HepG2 (cell line): ENCODE results near the gene CPLANE2. TPM values are rescaled to one million over a fixed set of nuclear protein-coding genes. Genes with fewer than 3 reads are reported as not detected.

Experiments
- ARID4A ChIP-seq: sonication (generic); formaldehyde crosslinking; IDR thresholded peaks from 2 replicates; pipeline ENCODE4 v1.5.0; 2020; ENCODE audit warnings: mild to moderate bottlenecking, missing genetic modification reagents, borderline replicate concordance
- DNMT1 ChIP-seq: sonication (generic); formaldehyde crosslinking; IDR thresholded peaks from 2 replicates; pipeline ENCODE4 v1.5.1; 2020; ENCODE audit warnings: mild to moderate bottlenecking, missing genetic modification reagents
- FLYWCH1 ChIP-seq: sonication (generic); formaldehyde crosslinking; IDR thresholded peaks from 2 replicates; pipeline ENCODE4 v1.8.1; 2023; ENCODE audit warnings: mild to moderate bottlenecking, missing genetic modification reagents
- GPBP1L1 ChIP-seq: sonication (generic); formaldehyde crosslinking; IDR thresholded peaks from 2 replicates; pipeline ENCODE4 v1.5.0; 2020; ENCODE audit warnings: mild to moderate bottlenecking, missing genetic modification reagents
- GTF3A ChIP-seq: sonication (generic); formaldehyde crosslinking; conservative IDR thresholded peaks from 2 replicates; pipeline ENCODE4 v1.4.0; 2020; ENCODE audit warnings: mild to moderate bottlenecking, missing genetic modification reagents
- NFYB ChIP-seq: sonication (generic); formaldehyde crosslinking; IDR thresholded peaks from 2 replicates; pipeline ENCODE4 v1.4.0; 2020; ENCODE audit warnings: missing genetic modification reagents
- SP1 ChIP-seq, 2 experiments: fragments of 450-650 bp in 1 of 2; sonication (generic) in 1 of 2; formaldehyde crosslinking in 1 of 2; IDR thresholded peaks; 2 replicates each; pipeline versions ENCODE4 v1.4.0 to v1.6.1; 2016 to 2020; ENCODE audit warnings: missing genetic modification reagents in 1 of 2
- ZFP36 ChIP-seq: fragments of 150-350 bp; IDR thresholded peaks from 2 replicates; pipeline ENCODE4 v1.6.1; 2018; ENCODE audit warnings: borderline replicate concordance, low read length, low read depth; ENCODE audit not compliant: partially characterized antibody
- ZNF407 ChIP-seq: sonication (generic); formaldehyde crosslinking; IDR thresholded peaks from one replicate; pipeline ENCODE4 v1.5.1; 2020; ENCODE audit warnings: mild to moderate bottlenecking, missing genetic modification reagents; ENCODE audit errors: not compliant biosample characterization
- ZNF451 ChIP-seq: sonication (generic); formaldehyde crosslinking; IDR thresholded peaks from 2 replicates; pipeline ENCODE4 v1.5.0; 2020; ENCODE audit warnings: mild to moderate bottlenecking, missing genetic modification reagents
- ZNF468 ChIP-seq: sonication (generic); formaldehyde crosslinking; IDR thresholded peaks from 2 replicates; pipeline ENCODE4 v1.8.0; 2022; ENCODE audit warnings: mild to moderate bottlenecking, moderate library complexity, missing genetic modification reagents
- ZNF75D ChIP-seq: sonication (generic); formaldehyde crosslinking; IDR thresholded peaks from 2 replicates; pipeline ENCODE4 v1.8.1; 2023; ENCODE audit warnings: missing genetic modification reagents, mild to moderate bottlenecking, borderline replicate concordance
- ZSCAN30 ChIP-seq: sonication (generic); formaldehyde crosslinking; IDR thresholded peaks from 2 replicates; pipeline ENCODE4 v1.5.0; 2020; ENCODE audit warnings: mild to moderate bottlenecking, missing genetic modification reagents
- polyA plus RNA-seq, 8 experiments: library from polyadenylated mRNA; depleted of rRNA in 3 of 8; stranded (reverse) in 7 of 8; unstranded in 1 of 8; fragments of >200 nt; fragmentation: Illumina TruSeq in 4 of 8; extraction: Trizol in 4 of 8; gene quantifications; 2 replicates each; pipeline versions ENCODE4 v1.2.1 to v1.2.3, GENCODE V29; 2011 to 2016; ENCODE audit warnings: low read depth in 4 of 8, missing spikeins in 1 of 8, mixed read lengths in 1 of 8; ENCODE audit not compliant: insufficient read depth in 1 of 8
- total RNA-seq, 5 experiments: library from RNA; depleted of rRNA; stranded (reverse); fragments of >200 nt; fragmentation: Illumina TruSeq; extraction: Trizol; gene quantifications; 2 replicates each; pipeline ENCODE4 v1.2.3, GENCODE V29; 2016; ENCODE audit warnings: low read depth in 1 of 5

Gene CPLANE2
- total and polyA plus RNA-seq, 2 of the 13 experiments (the other 11 are each of a cell fraction or from before 2014, with no cell fraction given): 0.29 to 1.6 TPM

- TF ChIP-seq NFYB: no peak
- no peak for TF ChIP-seq ZFP36
- no peak for TF ChIP-seq ZSCAN30
- TF ChIP-seq ZNF407: no peak
- no peak for TF ChIP-seq GPBP1L1
- no peak for TF ChIP-seq DNMT1 (CRISPR knock-in tag)
- TF ChIP-seq ZNF468 (CRISPR knock-in tag): no peak
- no peak for TF ChIP-seq ZNF75D (CRISPR knock-in tag)
- 0 out of 2 replicates have a peak, but pooled peaks have one; percentile 25 for TF ChIP-seq GTF3A
- no peak for TF ChIP-seq FLYWCH1
- TF ChIP-seq SP1 (IDR thresholded peaks at IDR 0.05): no peak
- TF ChIP-seq SP1 (CRISPR knock-in tag; IDR thresholded peaks at IDR 0.05): no peak
- TF ChIP-seq ARID4A (CRISPR knock-in tag): no peak; the same call in 1 of the 2 replicates
- TF ChIP-seq ZNF451 (CRISPR knock-in tag): no peak
Measured at GRCh38 chr1:16187748-16188401, 49.1 kb downstream of the CPLANE2 start (continued).
